NCI-H2107 treated with DMSO at 0.1 percent for 48 hours (cell line): ENCODE data around the gene SPRR2B.
"Not testable (repeated sequence)": the region's sequence is repeated elsewhere in the genome, so short reads cannot be mapped to it uniquely, and the experiment has no call there.

Experiments used
- DNase-seq: peaks from one replicate; lab custom pipeline; 2025; ENCODE audit not compliant: unreplicated experiment; lab: John Stamatoyannopoulos, UW

SPRR2B gene

DNA sequence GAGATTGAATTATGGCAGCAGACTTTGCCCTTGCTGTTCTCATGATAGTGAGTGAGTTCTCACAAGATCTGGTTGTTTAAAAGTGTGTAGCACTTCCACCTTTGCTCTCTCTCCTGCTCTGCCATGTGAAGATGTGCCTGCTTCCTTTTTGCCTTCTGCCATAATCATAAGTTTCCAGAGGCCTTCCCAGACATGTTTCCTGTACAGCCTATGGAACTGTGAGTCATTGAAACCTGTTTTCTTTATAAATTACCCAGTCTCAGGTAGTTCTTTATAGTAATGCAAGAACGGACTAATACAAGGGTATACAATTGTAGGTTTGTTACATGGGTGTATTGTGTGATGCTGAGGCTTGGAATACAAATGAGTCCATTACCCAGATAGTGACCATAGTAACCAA, 36.2 kb downstream of the SPRR2B start:
- no peak for DNase-seq

DNA sequence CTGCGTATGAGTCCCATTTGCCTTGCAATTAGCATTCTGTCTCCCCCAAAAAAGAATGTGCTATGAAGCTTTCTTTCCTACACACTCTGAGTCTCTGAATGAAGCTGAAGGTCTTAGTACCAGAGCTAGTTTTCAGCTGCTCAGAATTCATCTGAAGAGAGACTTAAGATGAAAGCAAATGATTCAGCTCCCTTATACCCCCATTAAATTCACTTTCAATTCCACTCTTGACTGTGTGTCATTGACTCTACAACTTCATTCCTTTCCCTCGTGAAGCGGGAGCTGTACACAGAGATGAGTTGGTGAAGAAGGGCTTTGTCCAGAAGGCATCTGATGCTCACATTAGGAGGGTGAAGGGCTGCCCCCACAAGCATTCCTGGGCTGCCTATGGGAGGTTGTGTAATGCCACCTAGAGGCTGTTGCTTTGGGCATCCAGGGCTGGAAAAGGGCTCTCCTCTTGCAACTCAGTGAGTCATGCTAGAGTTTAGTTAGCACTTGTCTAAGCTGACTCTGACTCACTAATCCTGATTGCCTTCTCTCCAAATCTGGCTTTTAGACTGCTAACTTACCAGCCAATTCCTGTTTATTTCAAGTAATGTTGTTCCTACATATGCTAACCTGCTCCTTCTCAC, 38.6 kb downstream of the SPRR2B start:
- no peak for DNase-seq

DNA sequence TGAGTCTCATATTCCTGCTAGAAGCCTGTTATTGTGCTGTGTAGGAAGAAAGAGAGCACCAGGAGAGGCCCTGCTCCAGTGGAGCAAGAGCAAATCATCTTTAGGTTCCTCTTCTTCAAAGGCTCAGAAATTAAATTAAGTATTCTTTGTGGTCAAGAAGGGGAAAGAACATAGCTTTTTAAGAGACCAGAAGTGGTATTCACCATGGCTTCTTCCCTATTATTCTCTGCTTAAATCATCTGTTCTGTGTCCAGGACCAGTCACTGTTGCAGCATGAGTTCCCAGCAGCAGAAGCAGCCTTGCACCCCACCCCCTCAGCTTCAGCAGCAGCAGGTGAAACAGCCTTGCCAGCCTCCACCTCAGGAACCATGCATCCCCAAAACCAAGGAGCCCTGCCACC, 39.3 kb downstream of the SPRR2B start:
- DNase-seq: no peak

DNA sequence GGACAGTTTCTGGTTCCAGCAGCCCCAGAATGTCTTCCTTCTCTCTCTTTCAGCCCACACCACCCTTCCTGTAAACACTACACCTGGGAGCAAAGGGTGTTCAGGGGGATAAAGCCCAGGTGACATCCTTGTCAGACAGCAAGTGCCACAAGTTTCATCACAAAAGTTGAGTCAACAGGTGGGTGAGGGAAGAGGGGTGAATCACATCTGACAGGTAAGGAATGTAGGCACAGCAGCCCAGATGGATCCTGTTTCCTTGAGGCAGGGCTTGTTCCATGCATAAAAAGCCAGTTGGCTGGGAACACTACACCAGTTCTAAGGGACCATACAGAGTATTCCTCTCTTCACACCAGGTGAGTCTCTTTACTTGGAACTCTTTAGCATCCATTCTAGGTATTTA, 40.5 kb downstream of the SPRR2B start, which contains the start of gene SPRR1B:
SPRR1B (plus strand) TSS at position 309 of the 400 bp plus-strand sequence. CDS start 1,143 bp downstream, outside the sequence.
- no peak for DNase-seq

DNA sequence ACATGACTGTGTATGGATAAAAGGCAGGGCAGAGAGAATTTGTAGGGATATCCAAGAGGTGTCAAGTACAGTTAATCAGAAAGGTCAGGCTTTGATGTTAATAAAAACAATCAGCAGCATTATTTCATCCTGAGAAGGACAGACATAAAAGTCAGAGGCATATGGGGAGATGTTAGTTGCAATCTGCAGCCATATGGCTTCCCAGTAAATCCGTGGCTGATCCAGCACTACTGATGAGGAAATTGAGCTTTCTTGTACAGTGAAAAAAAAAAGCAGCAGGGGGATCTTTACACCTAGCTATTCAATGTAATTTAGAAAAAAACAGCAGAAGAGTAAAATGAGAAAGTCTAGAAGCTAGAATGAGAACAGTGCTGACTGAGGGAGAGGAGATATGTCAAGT, 42.6 kb downstream of the SPRR2B start:
- DNase-seq: no peak

DNA sequence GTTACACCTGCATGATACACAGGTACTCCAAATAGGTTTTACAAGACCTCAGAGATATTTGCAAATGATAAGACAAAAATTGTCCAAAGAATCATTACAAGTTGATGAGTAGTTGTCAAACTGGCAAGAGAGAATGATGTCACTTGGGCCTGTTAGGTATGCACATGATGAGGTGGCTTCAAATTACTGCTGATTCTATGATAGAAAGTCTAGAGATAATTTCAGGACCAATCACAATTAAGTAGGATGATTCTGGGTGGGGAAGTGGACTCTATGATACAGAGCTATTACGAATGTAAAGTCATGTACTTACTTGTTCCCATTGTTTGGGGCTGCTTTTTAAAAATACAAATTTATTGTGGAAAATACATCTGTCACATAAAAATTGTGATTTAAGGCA, 45.6 kb downstream of the SPRR2B start:
- DNase-seq: no peak

DNA sequence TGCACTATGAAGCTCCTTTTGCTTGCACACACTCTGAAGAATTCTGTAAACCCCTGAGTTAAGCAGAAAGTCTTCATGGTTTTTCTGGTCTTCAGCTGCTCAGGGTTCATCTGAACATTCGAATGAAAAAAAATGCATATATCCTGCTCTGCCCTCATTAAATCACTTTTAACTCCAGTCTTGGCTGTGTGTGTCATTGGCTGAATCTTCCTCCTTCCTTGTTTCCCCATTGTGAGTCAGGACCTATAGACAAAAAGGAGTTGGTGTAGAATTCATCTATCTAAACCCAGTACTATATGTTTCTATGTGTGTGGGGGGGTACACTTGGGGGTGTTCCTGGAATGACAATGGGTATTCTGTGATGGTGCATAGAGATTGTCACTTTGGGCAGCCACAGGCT, 47.0 kb downstream of the SPRR2B start:
- no peak for DNase-seq

DNA sequence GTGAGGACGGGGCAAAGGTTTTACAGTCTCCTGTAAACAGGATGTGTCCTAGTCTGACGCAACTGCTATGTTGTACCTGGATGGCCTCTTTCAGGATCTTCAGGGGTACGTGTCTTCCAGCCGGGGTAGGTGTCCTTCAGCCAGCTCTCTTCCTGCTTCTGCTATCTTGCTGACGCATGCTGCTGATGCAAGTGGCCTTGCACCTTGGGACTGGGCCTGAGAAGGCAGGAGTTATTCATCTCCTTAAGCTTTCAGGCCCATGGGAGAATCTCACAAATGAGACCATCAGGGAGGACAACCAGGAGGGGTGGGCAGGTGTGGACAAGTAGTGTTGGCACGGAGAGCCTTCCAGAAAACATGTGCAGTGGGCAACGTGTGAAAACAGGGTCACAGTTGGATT, 48.3 kb downstream of the SPRR2B start:
- DNase-seq: no peak

- DNase-seq: not testable (repeated sequence)
Observed at GRCh38 chr1:153022340-153022739, 49.1 kb downstream of the SPRR2B start.

GRCh38 chr1:153021829-153022228, 49.6 kb downstream of the SPRR2B start:
- not testable (repeated sequence) for DNase-seq
